WTC11 (cell line): ENCODE data around the gene FBLL1. TPM values are rescaled to one million over a fixed set of nuclear protein-coding genes. Genes with fewer than 3 reads are reported as not detected.

Source experiments
- ATAC-seq: fragments of 200-7000 bp; cut with Tn5 transposase; 2 replicates; pipeline ENCODE4 v1.10.0; 2021; ENCODE audit warnings: mild to moderate bottlenecking, moderate library complexity
- CTCF ChIA-PET: fragments of 300-600 bp; sonication (Branson Sonifier 250); formaldehyde crosslinking; loops from one replicate; lab custom pipeline; 2021; ENCODE audit warnings: antibody characterized with exemption; lab: Charles Lee
- POLR2A ChIA-PET: fragments of 350-600 bp; sonication (Branson Sonifier 250); formaldehyde crosslinking; loops from one replicate; lab custom pipeline; 2021; ENCODE audit warnings: antibody characterized with exemption; lab: Charles Lee
- DNase-seq: peaks from one replicate; pipeline ENCODE4 v3.0.0; 2021; ENCODE audit warnings: low spot score
- H3K27ac Mint-ChIP-seq: 2 replicates; pipeline ENCODE4 v1.8.0; 2021; ENCODE audit warnings: mixed read lengths
- H3K27me3 Mint-ChIP-seq: 2 replicates; pipeline ENCODE4 v1.8.0; 2021; ENCODE audit warnings: low read depth, mild to moderate bottlenecking, moderate library complexity, mixed read lengths
- H3K36me3 Mint-ChIP-seq: 2 replicates; pipeline ENCODE4 v1.8.0; 2021; ENCODE audit warnings: mixed read lengths
- H3K4me1 Mint-ChIP-seq: 2 replicates; pipeline ENCODE4 v1.8.0; 2022; ENCODE audit warnings: mixed read lengths
- H3K4me3 Mint-ChIP-seq: 2 replicates; pipeline ENCODE4 v1.8.0; 2021; ENCODE audit warnings: mild to moderate bottlenecking, moderate library complexity, mixed read lengths
- H3K9me3 Mint-ChIP-seq: 2 replicates; pipeline ENCODE4 v1.8.0; 2021; ENCODE audit warnings: mixed read lengths
- CREM ChIP-seq: sonication (generic); formaldehyde crosslinking; IDR thresholded peaks from 2 replicates; pipeline ENCODE4 v1.8.1; 2022; ENCODE audit warnings: mild to moderate bottlenecking, missing genetic modification reagents, moderate library complexity
- EMX1 ChIP-seq: fragments of 250-450 bp; sonication (Bioruptor Pico); IDR thresholded peaks from 2 replicates; pipeline ENCODE4 v1.8.0; 2021; ENCODE audit warnings: mild to moderate bottlenecking
- FOXP1 ChIP-seq: sonication (generic); formaldehyde crosslinking; IDR thresholded peaks from 2 replicates; pipeline ENCODE4 v1.8.0; 2022; ENCODE audit warnings: missing genetic modification reagents, mild to moderate bottlenecking, moderate library complexity, borderline replicate concordance
- KAT7 ChIP-seq: sonication (generic); formaldehyde crosslinking; IDR thresholded peaks from 2 replicates; pipeline ENCODE4 v1.8.1; 2023; ENCODE audit warnings: missing genetic modification reagents, mild to moderate bottlenecking, borderline replicate concordance
- MYBL2 ChIP-seq: sonication (generic); formaldehyde crosslinking; IDR thresholded peaks from 2 replicates; pipeline ENCODE4 v1.8.1; 2023; ENCODE audit warnings: mild to moderate bottlenecking, moderate library complexity, missing genetic modification reagents
- PRRX2 ChIP-seq: fragments of 250-450 bp; sonication (Bioruptor Pico); IDR thresholded peaks from 2 replicates; pipeline ENCODE4 v1.8.0; 2021; ENCODE audit warnings: mild to moderate bottlenecking
- RELA ChIP-seq: sonication (generic); formaldehyde crosslinking; IDR thresholded peaks from 2 replicates; pipeline ENCODE4 v1.8.1; 2022; ENCODE audit warnings: missing genetic modification reagents, mild to moderate bottlenecking, borderline replicate concordance
- TCF7 ChIP-seq: sonication (generic); formaldehyde crosslinking; IDR thresholded peaks from 2 replicates; pipeline ENCODE4 v1.8.0; 2022; ENCODE audit warnings: mild to moderate bottlenecking, low read depth, missing genetic modification reagents, moderate library complexity
- TEAD1 ChIP-seq: sonication (generic); formaldehyde crosslinking; IDR thresholded peaks from 2 replicates; pipeline ENCODE4 v1.8.0; 2022; ENCODE audit warnings: mild to moderate bottlenecking, missing genetic modification reagents
- ZNF671 ChIP-seq: fragments of 250-450 bp; sonication (Bioruptor Pico); IDR thresholded peaks from 2 replicates; pipeline ENCODE4 v1.8.0; 2021; ENCODE audit warnings: mild to moderate bottlenecking
- total RNA-seq: library from RNA; stranded (reverse); gene quantifications from 3 replicates; pipeline ENCODE4 v1.2.3, GENCODE V29; 2021
- TF ChIP-seq, protein P1 (sequence below): sonication (generic); formaldehyde crosslinking; IDR thresholded peaks from 2 replicates; pipeline ENCODE4 v1.8.1; 2022; ENCODE audit warnings: missing genetic modification reagents, borderline replicate concordance
- TF ChIP-seq, protein P2 (sequence below): sonication (generic); formaldehyde crosslinking; IDR thresholded peaks from 2 replicates; pipeline ENCODE4 v1.8.1; 2023; ENCODE audit warnings: mild to moderate bottlenecking, missing genetic modification reagents
- TF ChIP-seq, protein P3 (sequence below): sonication (generic); formaldehyde crosslinking; IDR thresholded peaks from 2 replicates; pipeline ENCODE4 v1.8.0; 2023; ENCODE audit warnings: missing genetic modification reagents, mild to moderate bottlenecking, borderline replicate concordance
- TF ChIP-seq, protein P4 (sequence below): sonication (generic); formaldehyde crosslinking; IDR thresholded peaks from 2 replicates; pipeline ENCODE4 v1.8.1; 2023; ENCODE audit warnings: mild to moderate bottlenecking, missing genetic modification reagents, moderate library complexity

Gene FBLL1
- total RNA-seq, 1 experiment from 2014 or later = 5.3 TPM

DNA sequence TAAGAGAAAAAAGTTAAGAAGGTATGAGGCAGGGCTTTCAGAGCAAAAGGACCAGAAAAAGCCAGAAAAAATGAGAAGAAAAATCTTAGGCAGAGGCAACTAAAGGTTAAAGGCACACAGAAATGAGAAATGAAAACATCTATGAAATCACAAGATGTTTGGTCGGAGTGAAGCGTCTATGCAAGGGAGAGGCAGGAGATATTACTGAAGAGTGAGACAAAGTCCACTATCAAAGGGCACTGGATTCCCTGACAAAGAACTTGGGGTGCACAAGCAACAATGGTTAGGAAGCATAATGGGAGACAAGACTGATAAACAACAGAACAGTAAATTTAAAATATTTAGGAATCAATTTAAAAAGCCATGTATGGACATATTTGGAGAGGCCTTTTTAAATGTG, 33.2 kb downstream of the FBLL1 start (continued):
- TF ChIP-seq TEAD1 (no peak), MYBL2 (CRISPR knock-in tag) (no peak), CREM (CRISPR knock-in tag) (no peak), RELA (CRISPR knock-in tag) (no peak)

DNA sequence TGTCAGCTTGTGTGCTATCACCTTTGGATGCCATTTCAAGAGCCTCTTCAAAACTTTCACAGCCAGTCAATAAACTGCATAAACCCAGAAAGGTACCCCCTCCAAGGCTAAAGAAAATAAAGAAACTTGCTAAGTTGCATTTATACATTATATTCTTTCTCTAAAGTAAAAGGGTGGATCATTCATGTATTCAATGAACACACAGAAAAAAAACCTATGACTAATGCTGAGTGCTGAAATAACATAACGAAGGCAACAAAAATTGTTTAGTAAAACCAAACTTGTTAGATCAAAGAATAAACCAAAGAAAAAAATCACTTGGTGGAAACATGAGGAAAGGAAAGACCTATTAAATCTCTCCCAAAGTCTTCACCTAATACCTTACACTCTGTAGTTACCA, 34.9 kb downstream of the FBLL1 start:
- peaks cover 3% of the 10 kb centered on the region; the same call in 1 of the 2 replicates for H3K4me1 Mint-ChIP-seq
- no peak overlapping the region for H3K27ac Mint-ChIP-seq
- ATAC-seq = no peak

DNA sequence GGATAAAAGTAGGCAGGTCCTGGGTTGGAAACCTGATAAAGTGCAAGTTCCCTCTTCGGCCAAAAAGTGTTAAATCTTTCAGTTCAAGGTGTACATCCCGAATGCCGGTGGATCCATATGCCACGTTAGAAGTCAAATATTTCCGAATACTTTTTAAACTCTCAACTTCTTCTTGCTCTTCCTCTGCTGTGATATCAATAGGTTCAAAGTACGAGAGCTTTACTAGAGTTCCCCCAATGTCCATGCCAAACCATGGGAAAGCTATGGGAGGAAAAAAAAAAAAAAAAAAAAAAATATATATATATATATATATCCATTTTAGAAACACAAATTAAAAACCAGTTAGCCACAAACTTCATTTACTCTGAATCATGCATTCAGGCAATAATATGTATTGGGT, 39.6 kb downstream of the FBLL1 start:
- H3K27me3 Mint-ChIP-seq = no peaks in the 10 kb centered on the region
- ChIA-PET POLR2A (no interaction called here), CTCF (no interaction called here)
- peaks cover 15% of the 10 kb centered on the region for H3K4me1 Mint-ChIP-seq
- H3K4me3 Mint-ChIP-seq = no peak overlapping the region
- no peak for DNase-seq
- TF ChIP-seq ZNF671 = no peak
- TF ChIP-seq, protein P1, sequence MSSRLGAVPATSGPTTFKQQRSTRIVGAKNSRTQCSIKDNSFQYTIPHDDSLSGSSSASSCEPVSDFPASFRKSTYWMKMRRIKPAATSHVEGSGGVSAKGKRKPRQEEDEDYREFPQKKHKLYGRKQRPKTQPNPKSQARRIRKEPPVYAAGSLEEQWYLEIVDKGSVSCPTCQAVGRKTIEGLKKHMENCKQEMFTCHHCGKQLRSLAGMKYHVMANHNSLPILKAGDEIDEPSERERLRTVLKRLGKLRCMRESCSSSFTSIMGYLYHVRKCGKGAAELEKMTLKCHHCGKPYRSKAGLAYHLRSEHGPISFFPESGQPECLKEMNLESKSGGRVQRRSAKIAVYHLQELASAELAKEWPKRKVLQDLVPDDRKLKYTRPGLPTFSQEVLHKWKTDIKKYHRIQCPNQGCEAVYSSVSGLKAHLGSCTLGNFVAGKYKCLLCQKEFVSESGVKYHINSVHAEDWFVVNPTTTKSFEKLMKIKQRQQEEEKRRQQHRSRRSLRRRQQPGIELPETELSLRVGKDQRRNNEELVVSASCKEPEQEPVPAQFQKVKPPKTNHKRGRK (CRISPR knock-in tag) = no peak
- no peak for TF ChIP-seq TCF7 (CRISPR knock-in tag)
- no peak for TF ChIP-seq PRRX2 (CRISPR knock-in tag)
- TF ChIP-seq, protein P2, sequence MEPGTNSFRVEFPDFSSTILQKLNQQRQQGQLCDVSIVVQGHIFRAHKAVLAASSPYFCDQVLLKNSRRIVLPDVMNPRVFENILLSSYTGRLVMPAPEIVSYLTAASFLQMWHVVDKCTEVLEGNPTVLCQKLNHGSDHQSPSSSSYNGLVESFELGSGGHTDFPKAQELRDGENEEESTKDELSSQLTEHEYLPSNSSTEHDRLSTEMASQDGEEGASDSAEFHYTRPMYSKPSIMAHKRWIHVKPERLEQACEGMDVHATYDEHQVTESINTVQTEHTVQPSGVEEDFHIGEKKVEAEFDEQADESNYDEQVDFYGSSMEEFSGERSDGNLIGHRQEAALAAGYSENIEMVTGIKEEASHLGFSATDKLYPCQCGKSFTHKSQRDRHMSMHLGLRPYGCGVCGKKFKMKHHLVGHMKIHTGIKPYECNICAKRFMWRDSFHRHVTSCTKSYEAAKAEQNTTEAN (CRISPR knock-in tag) = no peak
- TF ChIP-seq, protein P3, sequence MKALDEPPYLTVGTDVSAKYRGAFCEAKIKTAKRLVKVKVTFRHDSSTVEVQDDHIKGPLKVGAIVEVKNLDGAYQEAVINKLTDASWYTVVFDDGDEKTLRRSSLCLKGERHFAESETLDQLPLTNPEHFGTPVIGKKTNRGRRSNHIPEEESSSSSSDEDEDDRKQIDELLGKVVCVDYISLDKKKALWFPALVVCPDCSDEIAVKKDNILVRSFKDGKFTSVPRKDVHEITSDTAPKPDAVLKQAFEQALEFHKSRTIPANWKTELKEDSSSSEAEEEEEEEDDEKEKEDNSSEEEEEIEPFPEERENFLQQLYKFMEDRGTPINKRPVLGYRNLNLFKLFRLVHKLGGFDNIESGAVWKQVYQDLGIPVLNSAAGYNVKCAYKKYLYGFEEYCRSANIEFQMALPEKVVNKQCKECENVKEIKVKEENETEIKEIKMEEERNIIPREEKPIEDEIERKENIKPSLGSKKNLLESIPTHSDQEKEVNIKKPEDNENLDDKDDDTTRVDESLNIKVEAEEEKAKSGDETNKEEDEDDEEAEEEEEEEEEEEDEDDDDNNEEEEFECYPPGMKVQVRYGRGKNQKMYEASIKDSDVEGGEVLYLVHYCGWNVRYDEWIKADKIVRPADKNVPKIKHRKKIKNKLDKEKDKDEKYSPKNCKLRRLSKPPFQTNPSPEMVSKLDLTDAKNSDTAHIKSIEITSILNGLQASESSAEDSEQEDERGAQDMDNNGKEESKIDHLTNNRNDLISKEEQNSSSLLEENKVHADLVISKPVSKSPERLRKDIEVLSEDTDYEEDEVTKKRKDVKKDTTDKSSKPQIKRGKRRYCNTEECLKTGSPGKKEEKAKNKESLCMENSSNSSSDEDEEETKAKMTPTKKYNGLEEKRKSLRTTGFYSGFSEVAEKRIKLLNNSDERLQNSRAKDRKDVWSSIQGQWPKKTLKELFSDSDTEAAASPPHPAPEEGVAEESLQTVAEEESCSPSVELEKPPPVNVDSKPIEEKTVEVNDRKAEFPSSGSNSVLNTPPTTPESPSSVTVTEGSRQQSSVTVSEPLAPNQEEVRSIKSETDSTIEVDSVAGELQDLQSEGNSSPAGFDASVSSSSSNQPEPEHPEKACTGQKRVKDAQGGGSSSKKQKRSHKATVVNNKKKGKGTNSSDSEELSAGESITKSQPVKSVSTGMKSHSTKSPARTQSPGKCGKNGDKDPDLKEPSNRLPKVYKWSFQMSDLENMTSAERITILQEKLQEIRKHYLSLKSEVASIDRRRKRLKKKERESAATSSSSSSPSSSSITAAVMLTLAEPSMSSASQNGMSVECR (CRISPR knock-in tag) = no peak
- ATAC-seq = no peak
- no peak overlapping the region for H3K27ac Mint-ChIP-seq
- H3K9me3 Mint-ChIP-seq = no peaks in the 10 kb centered on the region
- H3K36me3 Mint-ChIP-seq = peaks cover 34% of the 10 kb centered on the region

More for the DNA sequence above, 34.9 kb downstream of the FBLL1 start:
- no peak for DNase-seq
- H3K4me3 Mint-ChIP-seq = no peak overlapping the region
- TF ChIP-seq EMX1 (CRISPR knock-in tag) (no peak), KAT7 (CRISPR knock-in tag) (no peak), FOXP1 (no peak)
- TF ChIP-seq, protein P4, sequence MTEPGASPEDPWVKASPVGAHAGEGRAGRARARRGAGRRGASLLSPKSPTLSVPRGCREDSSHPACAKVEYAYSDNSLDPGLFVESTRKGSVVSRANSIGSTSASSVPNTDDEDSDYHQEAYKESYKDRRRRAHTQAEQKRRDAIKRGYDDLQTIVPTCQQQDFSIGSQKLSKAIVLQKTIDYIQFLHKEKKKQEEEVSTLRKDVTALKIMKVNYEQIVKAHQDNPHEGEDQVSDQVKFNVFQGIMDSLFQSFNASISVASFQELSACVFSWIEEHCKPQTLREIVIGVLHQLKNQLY (CRISPR knock-in tag) = no peak
- TF ChIP-seq, protein P1 (CRISPR knock-in tag) = no peak
- ChIA-PET CTCF (no interaction called here), POLR2A (no interaction called here)
- no peaks in the 10 kb centered on the region for H3K9me3 Mint-ChIP-seq
- H3K36me3 Mint-ChIP-seq = peaks cover 56% of the 10 kb centered on the region
- no peaks in the 10 kb centered on the region for H3K27me3 Mint-ChIP-seq
